Mesothelial cell of epicardium (in vitro differentiated cells): ENCODE data around the gene GSN. TPM values are rescaled to one million over a fixed set of nuclear protein-coding genes. Genes with fewer than 3 reads are reported as not detected.

Experiments
- DNase-seq, 2 experiments: peaks; one replicate each; pipeline ENCODE4 v3.0.0; 2021; ENCODE audit warnings: low spot score in 2 of 2; ENCODE audit not compliant: unreplicated experiment in 2 of 2
- H3K27ac Mint-ChIP-seq: 2 replicates; pipeline ENCODE4 v1.8.0; 2021; ENCODE audit warnings: mixed read lengths
- H3K27me3 Mint-ChIP-seq: 2 replicates; pipeline ENCODE4 v1.8.0; 2021; ENCODE audit warnings: low read depth, mixed read lengths
- H3K36me3 Mint-ChIP-seq: 2 replicates; pipeline ENCODE4 v1.8.0; 2021; ENCODE audit warnings: mixed read lengths
- H3K4me1 Mint-ChIP-seq: 2 replicates; pipeline ENCODE4 v1.8.0; 2021; ENCODE audit warnings: mixed read lengths
- H3K4me3 Mint-ChIP-seq: 2 replicates; pipeline ENCODE4 v1.8.0; 2021; ENCODE audit warnings: mild to moderate bottlenecking, moderate library complexity, mixed read lengths
- H3K9me3 Mint-ChIP-seq: 2 replicates; pipeline ENCODE4 v1.8.0; 2021; ENCODE audit warnings: mixed read lengths
- total RNA-seq: library from RNA; stranded (reverse); gene quantifications from 3 replicates; pipeline ENCODE4 v1.2.1, GENCODE V29; 2021
- TF ChIP-seq, protein P1 (sequence below): fragments of 200-600 bp; sonication (generic); IDR thresholded peaks from one replicate; pipeline ENCODE4 v1.5.0; 2021; ENCODE audit warnings: antibody characterized with exemption; ENCODE audit not compliant: unreplicated experiment

GSN gene
- total RNA-seq, 1 donor from 2014 or later = 114 TPM

DNA sequence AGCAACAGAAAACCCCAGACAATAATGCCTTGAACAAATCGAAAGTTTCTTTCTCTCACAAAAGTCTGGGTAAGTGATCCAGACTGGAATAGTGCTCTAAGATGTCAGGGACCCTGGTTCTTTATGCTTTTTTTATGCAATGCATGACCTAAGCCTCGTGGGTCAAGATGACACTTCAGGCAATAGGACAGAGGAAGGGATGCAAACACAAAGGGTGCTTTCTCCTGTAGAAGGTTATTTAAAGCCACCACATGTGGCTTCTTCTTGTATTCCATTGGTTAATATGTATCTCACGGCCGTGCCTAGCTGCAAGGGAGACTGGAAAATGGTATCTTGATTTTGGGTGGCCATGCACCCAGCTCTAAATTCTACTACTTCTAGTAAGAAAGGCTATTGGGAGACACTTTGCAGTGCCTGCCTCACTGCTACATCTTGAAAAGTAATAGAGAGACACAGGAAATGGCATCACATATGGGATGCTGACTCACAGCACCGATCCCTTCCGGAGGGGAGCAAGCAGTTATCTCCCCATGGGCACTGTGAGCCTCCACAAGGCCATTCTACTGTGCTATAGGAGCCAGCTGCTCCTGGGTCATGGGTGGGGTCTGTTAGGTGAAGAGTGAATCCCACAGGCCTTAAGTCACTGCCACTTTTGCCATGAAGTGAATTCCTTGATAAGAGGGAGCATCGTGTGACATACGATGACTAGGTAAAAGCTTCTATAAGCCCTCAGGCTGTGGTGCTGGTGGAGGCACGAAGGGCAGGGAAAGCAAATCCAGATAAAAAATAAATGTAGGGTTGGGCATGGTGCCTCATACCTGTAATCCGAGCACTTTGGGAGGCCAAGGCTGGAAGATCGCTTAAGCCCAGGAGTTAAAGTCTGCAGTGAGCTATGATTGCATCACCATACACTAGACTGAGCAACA, 33.8 kb upstream of the GSN start:
- peaks cover 1% of the 10 kb centered on the region for H3K27me3 Mint-ChIP-seq
- no peaks in the 10 kb centered on the region for H3K9me3 Mint-ChIP-seq
- DNase-seq = no peak
- no peaks in the 10 kb centered on the region for H3K4me1 Mint-ChIP-seq
- H3K27ac Mint-ChIP-seq = no peak overlapping the region
- no peaks in the 10 kb centered on the region for H3K36me3 Mint-ChIP-seq
- H3K4me3 Mint-ChIP-seq = no peak overlapping the region
- TF ChIP-seq, protein P1, sequence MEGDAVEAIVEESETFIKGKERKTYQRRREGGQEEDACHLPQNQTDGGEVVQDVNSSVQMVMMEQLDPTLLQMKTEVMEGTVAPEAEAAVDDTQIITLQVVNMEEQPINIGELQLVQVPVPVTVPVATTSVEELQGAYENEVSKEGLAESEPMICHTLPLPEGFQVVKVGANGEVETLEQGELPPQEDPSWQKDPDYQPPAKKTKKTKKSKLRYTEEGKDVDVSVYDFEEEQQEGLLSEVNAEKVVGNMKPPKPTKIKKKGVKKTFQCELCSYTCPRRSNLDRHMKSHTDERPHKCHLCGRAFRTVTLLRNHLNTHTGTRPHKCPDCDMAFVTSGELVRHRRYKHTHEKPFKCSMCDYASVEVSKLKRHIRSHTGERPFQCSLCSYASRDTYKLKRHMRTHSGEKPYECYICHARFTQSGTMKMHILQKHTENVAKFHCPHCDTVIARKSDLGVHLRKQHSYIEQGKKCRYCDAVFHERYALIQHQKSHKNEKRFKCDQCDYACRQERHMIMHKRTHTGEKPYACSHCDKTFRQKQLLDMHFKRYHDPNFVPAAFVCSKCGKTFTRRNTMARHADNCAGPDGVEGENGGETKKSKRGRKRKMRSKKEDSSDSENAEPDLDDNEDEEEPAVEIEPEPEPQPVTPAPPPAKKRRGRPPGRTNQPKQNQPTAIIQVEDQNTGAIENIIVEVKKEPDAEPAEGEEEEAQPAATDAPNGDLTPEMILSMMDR = no peak

DNA sequence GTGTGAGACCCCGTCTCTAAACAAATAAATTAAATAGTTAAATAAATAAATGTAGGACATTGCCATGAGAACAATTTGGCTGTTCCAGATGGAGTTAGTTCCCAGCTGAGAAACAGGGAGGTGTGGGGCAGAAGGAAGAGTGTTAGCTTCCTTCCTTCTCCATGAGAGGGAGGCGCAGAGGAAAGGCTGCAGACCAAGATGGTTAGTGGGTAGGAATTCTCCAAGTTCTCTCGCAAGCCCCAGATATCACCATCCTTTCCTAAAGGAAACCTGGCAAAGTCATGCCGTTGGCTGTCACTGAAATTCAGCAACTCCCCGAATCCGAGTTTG, 33.2 kb upstream of the GSN start:
- Mint-ChIP-seq H3K27ac (no peak overlapping the region), H3K27me3 (peaks cover 1% of the 10 kb centered on the region), H3K4me1 (no peaks in the 10 kb centered on the region), H3K36me3 (no peaks in the 10 kb centered on the region), H3K4me3 (no peak overlapping the region), H3K9me3 (no peaks in the 10 kb centered on the region)
- TF ChIP-seq, protein P1 = no peak
- no peak for DNase-seq

DNA sequence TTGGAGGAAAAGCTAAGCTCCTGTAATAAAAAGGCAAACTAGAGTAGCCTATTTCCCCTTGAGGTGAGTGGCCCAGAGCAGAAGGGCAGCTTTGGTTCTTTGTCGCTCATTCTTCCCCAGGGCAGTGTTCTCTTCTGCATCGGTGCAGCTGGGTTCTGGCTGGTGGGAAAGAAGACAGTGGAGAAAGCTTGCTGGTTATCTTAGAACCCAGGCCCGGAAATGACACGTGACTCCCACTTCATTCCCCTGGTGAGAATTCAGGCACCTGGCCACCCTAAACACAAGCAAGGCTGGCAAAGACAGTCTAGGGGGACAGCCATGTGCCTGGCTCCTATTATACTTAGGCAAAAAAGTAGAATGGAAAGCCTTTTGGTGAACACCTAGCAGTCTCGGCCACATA, 32.5 kb upstream of the GSN start:
- TF ChIP-seq, protein P1 = no peak

DNA sequence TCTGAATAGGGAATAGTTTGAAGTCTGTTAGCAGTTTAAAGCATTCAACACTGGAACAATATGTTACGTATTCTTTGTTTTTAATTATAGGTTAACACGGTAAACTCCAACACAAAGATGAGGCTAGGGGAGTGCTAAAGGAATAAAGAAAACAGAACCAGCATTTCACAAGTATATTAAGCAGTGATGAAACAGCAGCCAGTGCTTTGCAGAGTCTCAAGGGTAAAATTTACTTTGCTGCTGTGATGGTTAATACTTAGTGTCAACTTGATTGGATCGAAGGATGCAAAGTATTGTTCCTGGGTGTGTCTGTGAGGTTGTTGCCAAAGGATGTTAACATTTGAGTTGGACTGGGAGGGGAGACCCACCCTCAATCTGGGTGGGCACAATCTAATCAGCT, 30.0 kb upstream of the GSN start:
- Mint-ChIP-seq H3K27me3 (peaks cover 1% of the 10 kb centered on the region), H3K4me1 (no peaks in the 10 kb centered on the region), H3K4me3 (no peak overlapping the region), H3K36me3 (no peaks in the 10 kb centered on the region), H3K9me3 (no peaks in the 10 kb centered on the region), H3K27ac (no peak overlapping the region)
- TF ChIP-seq, protein P1 = no peak
- no peak for DNase-seq

More for the DNA sequence above, 32.5 kb upstream of the GSN start:
- H3K27me3 Mint-ChIP-seq = peaks cover 1% of the 10 kb centered on the region
- no peak overlapping the region for H3K4me3 Mint-ChIP-seq
- H3K9me3 Mint-ChIP-seq = no peaks in the 10 kb centered on the region
- H3K36me3 Mint-ChIP-seq = no peaks in the 10 kb centered on the region
- no peak for DNase-seq
- H3K27ac Mint-ChIP-seq = no peak overlapping the region
- H3K4me1 Mint-ChIP-seq = no peaks in the 10 kb centered on the region

DNA sequence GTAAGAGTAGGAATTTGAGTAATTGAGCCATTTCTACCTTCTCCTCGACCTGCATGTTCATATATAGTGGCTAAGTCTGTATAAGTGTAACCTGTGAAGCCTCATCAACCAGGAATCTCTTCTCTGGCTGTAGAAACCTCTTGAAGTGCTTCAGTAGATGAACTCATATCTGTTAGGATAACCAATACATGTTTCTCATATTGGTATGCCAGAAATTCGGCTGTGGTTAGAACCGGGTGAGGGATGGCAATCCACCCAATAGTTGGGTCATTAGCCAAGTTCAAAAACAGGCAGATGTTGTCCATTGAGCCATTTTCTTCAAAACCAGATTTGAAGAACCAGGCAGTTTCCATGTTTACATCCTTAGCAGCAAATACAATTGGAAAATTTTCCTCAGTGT, 28.9 kb upstream of the GSN start:
- Mint-ChIP-seq H3K9me3 (peaks cover 7% of the 10 kb centered on the region), H3K36me3 (peaks cover 2% of the 10 kb centered on the region), H3K4me1 (no peaks in the 10 kb centered on the region), H3K27me3 (peaks cover 1% of the 10 kb centered on the region), H3K4me3 (no peak overlapping the region), H3K27ac (no peak overlapping the region)
- DNase-seq = no peak
- TF ChIP-seq, protein P1 = no peak
